ENCODE results near the gene USPL1.

Gene USPL1

GRCh38 chr13:30622551-30622950 is 4.8 kb downstream of the USPL1 start:
- DNase-seq (ENCODE audit: low read depth), result peak; percentile 11
- no peak for TF ChIP-seq CTCF (conservative IDR thresholded peaks at IDR 0.05; ENCODE audit: low read depth, low read length)
- H3K4me3 ChIP-seq (ENCODE audit: low read depth, low read length), result no peak overlapping the region

DNA sequence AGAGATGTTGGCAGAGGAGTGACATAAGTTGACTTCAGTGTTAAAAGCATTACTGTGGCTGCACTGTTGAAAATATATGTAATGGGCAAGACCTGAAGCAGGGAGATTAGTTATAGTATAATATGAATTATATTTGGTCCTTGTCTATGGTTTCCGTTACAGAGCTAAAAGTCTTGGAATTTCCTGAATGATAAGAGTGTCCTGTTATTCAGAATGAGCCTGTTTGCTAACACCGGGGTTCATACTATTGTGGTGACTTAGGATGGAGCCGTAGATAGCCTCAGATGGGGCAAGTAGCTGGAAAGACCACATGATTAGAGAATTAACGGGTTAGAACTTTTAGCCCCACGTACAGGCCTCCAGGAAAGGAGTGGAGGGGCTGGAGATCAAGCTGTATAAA is 5.7 kb downstream of the USPL1 start:
- H3K4me3 ChIP-seq (ENCODE audit: low read depth, low read length), result no peak overlapping the region
- peak; percentile 51 for DNase-seq (ENCODE audit: low read depth)
- no peak for TF ChIP-seq CTCF (conservative IDR thresholded peaks at IDR 0.05; ENCODE audit: low read depth, low read length)

DNA sequence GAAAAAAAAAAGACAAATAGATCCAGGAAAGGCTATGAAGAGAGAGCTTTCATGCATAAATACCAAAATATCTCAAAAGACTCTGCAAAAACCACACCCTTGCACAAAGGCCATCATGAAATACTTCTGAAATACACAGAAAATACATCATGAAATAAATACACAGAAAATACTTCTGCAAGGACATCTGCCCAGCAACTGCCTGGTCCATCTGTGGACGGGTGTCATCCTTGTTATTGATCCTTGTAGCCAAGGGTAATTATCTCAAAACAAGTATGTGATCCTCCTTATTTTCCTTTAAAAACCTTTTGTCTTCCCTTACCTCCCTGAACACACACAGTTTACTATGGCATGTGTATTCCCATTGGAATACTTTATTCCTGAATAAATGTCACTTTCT is 6.9 kb downstream of the USPL1 start:
- DNase-seq (ENCODE audit: low read depth), result no peak
- no peak for TF ChIP-seq CTCF (conservative IDR thresholded peaks at IDR 0.05; ENCODE audit: low read depth, low read length)
- H3K4me3 ChIP-seq (ENCODE audit: low read depth, low read length), result no peak overlapping the region

DNA sequence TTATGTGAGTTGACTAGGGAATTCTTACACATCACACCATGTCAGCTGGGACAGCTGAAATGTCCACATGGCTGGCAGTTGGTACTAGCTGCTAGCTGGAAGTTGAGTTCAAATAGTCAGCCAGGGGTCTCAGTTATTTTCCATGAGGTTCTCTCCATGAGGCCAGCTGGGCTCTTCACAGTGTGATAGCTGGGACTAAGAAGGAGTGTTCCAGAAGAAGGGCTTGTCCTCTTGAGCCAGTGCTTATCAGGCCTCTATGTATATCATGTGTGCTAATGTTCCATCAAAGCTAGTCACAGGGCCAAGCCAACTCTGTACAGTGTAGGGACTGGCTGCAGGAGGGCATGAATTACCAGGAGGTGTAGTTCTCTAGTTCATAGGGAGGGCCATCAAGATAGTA is 11.8 kb downstream of the USPL1 start:
- no peak for DNase-seq (ENCODE audit: low read depth)
- H3K4me3 ChIP-seq (ENCODE audit: low read depth, low read length), result no peak overlapping the region
- TF ChIP-seq CTCF (conservative IDR thresholded peaks at IDR 0.05; ENCODE audit: low read depth, low read length), result no peak

DNA sequence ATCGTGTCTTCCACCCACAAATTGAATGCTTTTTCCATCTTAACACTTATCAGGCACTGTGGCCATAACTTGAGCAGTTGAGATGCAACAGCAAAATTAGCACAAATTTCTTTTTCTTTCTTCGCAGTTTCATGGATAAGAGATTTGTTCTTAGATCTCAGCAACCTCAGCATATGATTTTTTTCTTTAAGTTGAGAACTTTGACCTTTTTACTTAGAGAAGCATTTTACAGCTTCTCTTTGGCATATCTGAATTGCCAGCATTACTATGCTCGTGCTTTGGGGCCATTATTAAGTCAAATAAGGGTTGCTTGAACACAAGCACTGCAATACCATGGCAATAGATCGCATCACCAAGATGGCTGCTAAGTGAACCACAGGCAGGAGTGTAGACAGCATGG is 16.1 kb downstream of the USPL1 start:
- DNase-seq (ENCODE audit: low read depth), result no peak
- no peak overlapping the region for H3K4me3 ChIP-seq (ENCODE audit: low read depth, low read length)
- TF ChIP-seq CTCF (conservative IDR thresholded peaks at IDR 0.05; ENCODE audit: low read depth, low read length), result no peak

- no peak for DNase-seq (ENCODE audit: low read depth)
- no peak overlapping the region for H3K4me3 ChIP-seq (ENCODE audit: low read depth, low read length)
- no peak for TF ChIP-seq CTCF (conservative IDR thresholded peaks at IDR 0.05; ENCODE audit: low read depth, low read length)
These were observed 17.1 kb downstream of the USPL1 start for GRCh38 chr13:30634838-30635237.

DNA sequence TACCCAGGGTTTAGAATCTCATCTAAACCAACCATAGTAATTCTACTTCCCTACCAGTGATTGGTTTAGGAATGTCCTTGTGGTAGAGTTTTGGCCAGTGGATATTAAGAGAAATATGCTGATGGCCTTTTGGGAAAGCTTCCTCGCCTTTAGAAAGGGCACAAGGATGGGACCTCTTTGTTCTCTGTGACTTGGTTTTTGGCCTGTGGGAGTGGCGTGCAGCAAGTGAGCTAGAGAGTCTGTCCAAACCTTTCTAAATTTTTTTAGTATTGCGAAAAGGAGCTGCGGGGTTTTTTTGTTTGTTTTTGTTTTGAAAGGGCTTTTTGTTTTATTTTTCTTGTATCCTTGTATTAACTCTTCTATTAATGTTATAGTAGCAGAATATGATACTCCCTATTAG is 20.6 kb downstream of the USPL1 start:
- H3K4me3 ChIP-seq (ENCODE audit: low read depth, low read length), result no peak overlapping the region
- TF ChIP-seq CTCF (conservative IDR thresholded peaks at IDR 0.05; ENCODE audit: low read depth, low read length), result no peak
- DNase-seq (ENCODE audit: low read depth), result no peak

Measured in choroid plexus epithelial cell (primary cell).